Endothelial cell of umbilical vein (primary cell): Measurements from ENCODE around the gene R3HDM2. TPM values are rescaled to one million over a fixed set of nuclear protein-coding genes. Genes with fewer than 3 reads are reported as not detected.

Source experiments
- BruUV-seq: library from RNA; stranded (reverse); fragments of 400-500 nt; replicated peaks from 2 replicates; lab custom pipeline; 2021; lab: Mats Ljungman, UMichigan
- CTCF ChIA-PET: fragments of 300-600, 350-600 bp; sonication (Branson Sonifier 250); formaldehyde crosslinking; loops from one replicate; lab custom pipeline; 2021; ENCODE audit warnings: antibody characterized with exemption, inconsistent platforms; lab: Charles Lee
- POLR2A ChIA-PET: fragments of 300-600, 350-600 bp; sonication (Branson Sonifier 250); formaldehyde crosslinking; loops from one replicate; lab custom pipeline; 2021; ENCODE audit warnings: antibody characterized with exemption, inconsistent platforms; lab: Charles Lee
- DNase-seq: peaks from one replicate; pipeline ENCODE4 v3.0.0-alpha.2; 2011; ENCODE audit warnings: low read depth, low spot score
- FAIRE-seq: peaks from 2 replicates; lab custom pipeline; 2011; peaks lifted over from hg19 to GRCh38; lab: Jason Lieb, UNC
- H2AFZ ChIP-seq: 2 replicates; pipeline ENCODE4 v1.6.0; 2012; ENCODE audit warnings: low read depth, low read length, control low read depth, inconsistent platforms
- H3K27ac ChIP-seq: 2 replicates; pipeline ENCODE4 v1.5.1; 2011; ENCODE audit warnings: low read depth, mild to moderate bottlenecking, control low read depth, low read length, moderate library complexity; ENCODE audit not compliant: insufficient read depth
- H3K27me3 ChIP-seq, 2 experiments: 2 replicates each; pipeline versions ENCODE4 v1.6.0 to v1.6.1; 2011; ENCODE audit warnings: low read length in 2 of 2, mixed read lengths in 1 of 2; ENCODE audit not compliant: control insufficient read depth in 2 of 2, insufficient read depth in 2 of 2
- H3K36me3 ChIP-seq, 2 experiments: 2 replicates in 1 of 2; 3 replicates in 1 of 2; pipeline ENCODE4 v1.5.1; 2011; ENCODE audit warnings: low read length in 2 of 2, mild to moderate bottlenecking in 1 of 2, moderate library complexity in 1 of 2; ENCODE audit not compliant: control insufficient read depth in 2 of 2, insufficient read depth in 2 of 2; ENCODE audit errors: extremely low read depth in 1 of 2
- H3K4me1 ChIP-seq: 3 replicates; pipeline ENCODE4 v1.5.1; 2011; ENCODE audit warnings: mild to moderate bottlenecking, low read length; ENCODE audit not compliant: control insufficient read depth, insufficient read depth; ENCODE audit errors: extremely low read depth
- H3K4me2 ChIP-seq: 2 replicates; pipeline ENCODE4 v1.6.1; 2011; ENCODE audit warnings: low read length, control low read depth, mixed read lengths; ENCODE audit not compliant: insufficient read depth
- H3K4me3 ChIP-seq, 3 experiments: fragments of 200-600 bp in 1 of 3; sonication (generic), shearing (Covaris generic) in 1 of 3; replicated peaks in 1 of 3; 2 replicates each; pipeline ENCODE4 v1.5.1; 2011 to 2016; ENCODE audit warnings: control low read depth in 3 of 3, low read length in 3 of 3, mild to moderate bottlenecking in 2 of 3, inconsistent platforms in 1 of 3, low read depth in 1 of 3, moderate library complexity in 1 of 3; ENCODE audit not compliant: insufficient read depth in 1 of 3
- H3K79me2 ChIP-seq: 2 replicates; pipeline ENCODE4 v1.6.0; 2012; ENCODE audit warnings: low read length, inconsistent platforms; ENCODE audit not compliant: control insufficient read depth, insufficient read depth
- H3K9ac ChIP-seq: replicated peaks from 2 replicates; pipeline ENCODE3; 2011; ENCODE audit warnings: low read length, control low read depth; ENCODE audit not compliant: insufficient read depth; ENCODE audit errors: extremely low read depth
- H3K9me1 ChIP-seq: replicated peaks from 3 replicates; pipeline ENCODE4 v1.6.0; 2011; ENCODE audit warnings: mild to moderate bottlenecking, low read length; ENCODE audit not compliant: control insufficient read depth, insufficient read depth; ENCODE audit errors: extremely low read depth
- H3K9me3 ChIP-seq: replicated peaks from 2 replicates; pipeline ENCODE4 v1.5.1; 2012; ENCODE audit warnings: low read length, inconsistent platforms; ENCODE audit not compliant: control insufficient read depth, insufficient read depth
- H4K20me1 ChIP-seq: replicated peaks from 2 replicates; pipeline ENCODE3; 2011; ENCODE audit warnings: mild to moderate bottlenecking, low read length; ENCODE audit not compliant: control insufficient read depth, insufficient read depth; ENCODE audit errors: extremely low read depth
- FOS ChIP-seq: IDR thresholded peaks from 2 replicates; pipeline ENCODE4 v1.6.1; 2011; ENCODE audit warnings: mild to moderate bottlenecking, low read length, moderate library complexity, borderline replicate concordance; ENCODE audit not compliant: insufficient read depth
- GATA2 ChIP-seq: IDR thresholded peaks from 2 replicates; pipeline ENCODE4 v1.7.0; 2011; ENCODE audit warnings: low read depth, mild to moderate bottlenecking, moderate library complexity, mixed read lengths, low read length; ENCODE audit not compliant: insufficient read length, insufficient read depth
- MYC ChIP-seq: IDR thresholded peaks from one replicate; pipeline ENCODE4 v1.6.1; 2011; ENCODE audit warnings: mild to moderate bottlenecking, low read depth, low read length
- POLR2AphosphoS5 ChIP-seq: IDR thresholded peaks from 2 replicates; pipeline ENCODE4 v1.6.1; 2012; ENCODE audit warnings: low read depth, mild to moderate bottlenecking, control low read depth, low read length, moderate library complexity; ENCODE audit not compliant: insufficient read depth
- dilution Hi-C: fragments of 300-500 bp; cut with MboI; formaldehyde crosslinking; loops from one replicate; pipeline ENCODE4 v1.15.0; 2019; ENCODE audit warnings: low sequenced_read_pairs; ENCODE audit not compliant: extremely low pct_ligation_motif_present
- intact Hi-C: fragments of 100-400 bp; cut with micrococcal nuclease; formaldehyde crosslinking; loops from one replicate; pipeline ENCODE4 v1.10.0; 2022
- polyA plus RNA-seq, 4 experiments: library from polyadenylated mRNA; depleted of rRNA in 3 of 4; stranded (reverse) in 3 of 4; unstranded in 1 of 4; fragments of >200 nt; gene quantifications; 2 replicates each; pipeline versions ENCODE4 v1.2.1 to v1.2.3, GENCODE V29; 2011 to 2012; ENCODE audit warnings: missing spikeins in 1 of 4
- total RNA-seq: library from RNA; stranded (reverse); gene quantifications from 2 replicates; pipeline ENCODE4 v1.2.3, GENCODE V29; 2021
- TF ChIP-seq, protein P1 (sequence below): IDR thresholded peaks from 2 replicates; pipeline ENCODE4 v1.6.1; 2011; ENCODE audit not compliant: insufficient read depth, insufficient read length
- TF ChIP-seq, protein P2 (sequence below), 2 donors: IDR thresholded peaks; 1 replicate in 1 of 2; 2 replicates in 1 of 2; pipeline ENCODE4 v1.5.1; 2011; ENCODE audit warnings: low read length in 2 of 2, mild to moderate bottlenecking in 2 of 2, moderate library complexity in 2 of 2, control low read depth in 1 of 2, inconsistent platforms in 1 of 2, low read depth in 1 of 2; ENCODE audit not compliant: insufficient read depth in 1 of 2; ENCODE audit errors: extremely low read depth in 1 of 2

The R3HDM2 gene
- total and polyA plus RNA-seq, 2 donors (not counting 3 experiments of a cell fraction or from before 2014, with no cell fraction given), result 26.1 to 31.3 TPM

DNA sequence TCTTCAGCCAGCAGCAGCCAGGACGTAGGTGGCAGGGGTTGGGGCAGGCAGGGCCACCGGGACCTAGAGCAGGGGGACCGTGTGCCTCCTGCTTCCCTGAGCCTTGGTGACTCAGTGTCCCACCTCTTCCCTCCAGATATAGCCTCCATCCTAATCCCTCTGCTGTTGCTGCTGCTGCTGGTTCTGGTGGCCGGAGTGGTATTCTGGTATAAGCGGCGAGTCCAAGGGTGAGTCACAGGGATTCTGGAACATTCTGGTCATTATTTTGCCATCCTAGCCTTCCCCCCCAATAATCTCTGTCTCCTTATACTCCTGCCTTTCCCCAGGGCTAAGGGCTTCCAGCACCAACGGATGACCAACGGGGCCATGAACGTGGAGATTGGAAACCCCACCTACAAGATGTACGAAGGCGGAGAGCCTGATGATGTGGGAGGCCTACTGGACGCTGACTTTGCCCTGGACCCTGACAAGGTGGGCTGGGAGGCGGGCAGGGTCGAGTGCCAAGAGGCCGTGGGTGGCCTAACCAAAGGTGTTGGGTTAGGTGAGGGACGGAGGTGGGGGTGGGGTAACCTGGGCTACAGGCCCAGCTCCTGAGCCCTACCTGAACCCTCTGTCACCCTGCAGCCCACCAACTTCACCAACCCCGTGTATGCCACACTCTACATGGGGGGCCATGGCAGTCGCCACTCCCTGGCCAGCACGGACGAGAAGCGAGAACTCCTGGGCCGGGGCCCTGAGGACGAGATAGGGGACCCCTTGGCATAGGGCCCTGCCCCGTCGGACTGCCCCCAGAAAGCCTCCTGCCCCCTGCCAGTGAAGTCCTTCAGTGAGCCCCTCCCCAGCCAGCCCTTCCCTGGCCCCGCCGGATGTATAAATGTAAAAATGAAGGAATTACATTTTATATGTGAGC, 218.8 kb downstream of the R3HDM2 start:
- H2AFZ ChIP-seq, result no peak overlapping the region
- H3K36me3 ChIP-seq, result no peaks in the 10 kb centered on the region
- H3K9ac ChIP-seq, result no peak overlapping the region
- intact Hi-C loops (no loop called here), dilution Hi-C loops (no loop called here)
- DNase-seq (no peak), FAIRE-seq (no peak)
- POLR2A ChIA-PET, result no interaction called here
- H3K27me3 ChIP-seq, result peaks cover 25 to 31% of the 10 kb centered on the region in 2 experiments
- H3K9me3 ChIP-seq, result no peaks in the 10 kb centered on the region
- CTCF ChIA-PET, result interaction anchor here (1.6 to 4.7 kb wide), 3 partner anchors 14 to 39 kb away, joined by 3 to 214 read pairs (median 50); a partner anchor contains a TSS
- H3K4me3 ChIP-seq, result no peak overlapping the region
- H3K4me1 ChIP-seq, result peaks cover 2% of the 10 kb centered on the region
- no TSS peak for BruUV-seq
- TF ChIP-seq POLR2AphosphoS5, result no peak
- TF ChIP-seq GATA2, result no peak
- no peaks in the 10 kb centered on the region for H3K79me2 ChIP-seq
- no peak overlapping the region for H3K27ac ChIP-seq
- no peaks in the 10 kb centered on the region for H3K9me1 ChIP-seq
- H3K4me2 ChIP-seq, result no peak overlapping the region
- no peaks in the 10 kb centered on the region for H4K20me1 ChIP-seq

DNA sequence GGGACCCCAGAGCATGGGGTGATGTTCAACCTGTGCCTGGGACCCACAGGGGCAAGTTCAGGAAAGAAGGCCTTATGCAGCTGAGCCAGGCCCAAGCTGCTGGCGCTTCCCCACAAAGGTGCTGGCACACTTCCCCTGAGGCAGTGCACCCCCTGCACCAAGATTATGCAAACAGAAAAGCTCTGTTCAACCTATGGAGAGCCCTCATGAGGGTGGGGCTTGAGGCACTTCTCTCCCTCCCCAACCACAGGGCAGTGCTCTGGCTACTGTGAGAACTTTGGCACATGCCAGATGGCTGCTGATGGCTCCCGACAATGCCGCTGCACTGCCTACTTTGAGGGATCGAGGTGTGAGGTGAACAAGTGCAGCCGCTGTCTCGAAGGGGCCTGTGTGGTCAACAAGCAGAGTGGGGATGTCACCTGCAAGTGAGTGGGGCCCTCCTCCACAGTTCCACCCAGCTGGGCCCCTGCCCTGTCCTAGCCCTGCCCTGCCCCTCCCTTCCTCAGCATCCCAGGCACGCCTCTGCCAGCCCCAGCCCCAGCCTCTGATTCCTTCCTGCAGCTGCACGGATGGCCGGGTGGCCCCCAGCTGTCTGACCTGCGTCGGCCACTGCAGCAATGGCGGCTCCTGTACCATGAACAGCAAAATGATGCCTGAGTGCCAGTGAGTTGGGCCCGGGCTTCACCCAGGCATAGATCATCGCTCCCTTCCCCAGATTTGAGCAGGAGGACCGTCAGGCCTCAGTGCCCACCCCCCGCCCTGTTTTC, 219.7 kb downstream of the R3HDM2 start:
- DNase-seq (no peak), FAIRE-seq (no peak)
- peaks cover 22 to 24% of the 10 kb centered on the region in 2 experiments for H3K27me3 ChIP-seq
- H3K4me3 ChIP-seq, result no peak overlapping the region
- no peak overlapping the region for H2AFZ ChIP-seq
- no peaks in the 10 kb centered on the region for H3K9me3 ChIP-seq
- intact Hi-C loops (no loop called here), dilution Hi-C loops (no loop called here)
- BruUV-seq, result no TSS peak
- H3K27ac ChIP-seq, result no peak overlapping the region
- POLR2A ChIA-PET, result no interaction called here
- no peaks in the 10 kb centered on the region for H4K20me1 ChIP-seq
- no peaks in the 10 kb centered on the region for H3K79me2 ChIP-seq
- no peak overlapping the region for H3K4me2 ChIP-seq
- H3K4me1 ChIP-seq, result peaks cover 2% of the 10 kb centered on the region
- CTCF ChIA-PET, result interaction anchor here (1.0 kb wide), 1 partner anchor 29 kb away, joined by 4 read pairs; no protein-coding TSS in a partner anchor
- no peaks in the 10 kb centered on the region for H3K9me1 ChIP-seq
- TF ChIP-seq, protein P1, sequence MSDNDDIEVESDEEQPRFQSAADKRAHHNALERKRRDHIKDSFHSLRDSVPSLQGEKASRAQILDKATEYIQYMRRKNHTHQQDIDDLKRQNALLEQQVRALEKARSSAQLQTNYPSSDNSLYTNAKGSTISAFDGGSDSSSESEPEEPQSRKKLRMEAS, result no peak
- TF ChIP-seq, protein P2, sequence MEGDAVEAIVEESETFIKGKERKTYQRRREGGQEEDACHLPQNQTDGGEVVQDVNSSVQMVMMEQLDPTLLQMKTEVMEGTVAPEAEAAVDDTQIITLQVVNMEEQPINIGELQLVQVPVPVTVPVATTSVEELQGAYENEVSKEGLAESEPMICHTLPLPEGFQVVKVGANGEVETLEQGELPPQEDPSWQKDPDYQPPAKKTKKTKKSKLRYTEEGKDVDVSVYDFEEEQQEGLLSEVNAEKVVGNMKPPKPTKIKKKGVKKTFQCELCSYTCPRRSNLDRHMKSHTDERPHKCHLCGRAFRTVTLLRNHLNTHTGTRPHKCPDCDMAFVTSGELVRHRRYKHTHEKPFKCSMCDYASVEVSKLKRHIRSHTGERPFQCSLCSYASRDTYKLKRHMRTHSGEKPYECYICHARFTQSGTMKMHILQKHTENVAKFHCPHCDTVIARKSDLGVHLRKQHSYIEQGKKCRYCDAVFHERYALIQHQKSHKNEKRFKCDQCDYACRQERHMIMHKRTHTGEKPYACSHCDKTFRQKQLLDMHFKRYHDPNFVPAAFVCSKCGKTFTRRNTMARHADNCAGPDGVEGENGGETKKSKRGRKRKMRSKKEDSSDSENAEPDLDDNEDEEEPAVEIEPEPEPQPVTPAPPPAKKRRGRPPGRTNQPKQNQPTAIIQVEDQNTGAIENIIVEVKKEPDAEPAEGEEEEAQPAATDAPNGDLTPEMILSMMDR (IDR thresholded peaks at IDR 0.05; ENCODE audit: extremely low read depth in 1 of 2, insufficient read depth in 1 of 2, low read depth in 1 of 2, low read length in 2 of 2), result no peak
- TF ChIP-seq FOS (no peak), MYC (no peak)
- H3K36me3 ChIP-seq, result no peaks in the 10 kb centered on the region
- no peak overlapping the region for H3K9ac ChIP-seq
